H1 (cell line): Measurements from ENCODE around the gene RIPPLY2. TPM values are rescaled to one million over a fixed set of nuclear protein-coding genes. Genes with fewer than 3 reads are reported as not detected.

Experiments
- CTCF ChIA-PET: fragments of 300-600 bp; sonication (Branson Sonifier 250); formaldehyde crosslinking; loops from one replicate; lab custom pipeline; 2021; ENCODE audit not compliant: partially characterized antibody; lab: Charles Lee
- POLR2A ChIA-PET: fragments of 300-600 bp; sonication (Branson Sonifier 250); formaldehyde crosslinking; loops from one replicate; lab custom pipeline; 2021; ENCODE audit warnings: inconsistent platforms; ENCODE audit not compliant: partially characterized antibody; lab: Charles Lee
- DNase-seq, 2 experiments: peaks; one replicate each; pipeline versions ENCODE4 v3.0.0 to v3.0.0-alpha.2; 2010 to 2022; ENCODE audit warnings: low spot score in 2 of 2, low read depth in 1 of 2, mixed read lengths in 1 of 2
- FAIRE-seq: peaks from 2 replicates; lab custom pipeline; 2011; peaks lifted over from hg19 to GRCh38; lab: Jason Lieb, UNC
- H2AFZ ChIP-seq: 2 replicates; pipeline ENCODE4 v1.8.1; 2012; ENCODE audit warnings: low read length, inconsistent platforms
- H2AK5ac ChIP-seq: 2 replicates; pipeline ENCODE4 v1.6.1; 2013; ENCODE audit warnings: low read depth, low read length
- H2BK120ac ChIP-seq: replicated peaks from 2 replicates; pipeline ENCODE3; 2013; ENCODE audit warnings: low read depth, low read length, inconsistent platforms
- H2BK12ac ChIP-seq: 2 replicates; pipeline ENCODE4 v1.6.1; 2013; ENCODE audit warnings: low read depth, low read length
- H2BK15ac ChIP-seq: 2 replicates; pipeline ENCODE4 v1.6.1; 2013; ENCODE audit warnings: low read length
- H2BK20ac ChIP-seq: 2 replicates; pipeline ENCODE4 v1.6.1; 2013; ENCODE audit warnings: low read length
- H2BK5ac ChIP-seq: 2 replicates; pipeline ENCODE4 v1.6.1; 2013; ENCODE audit warnings: low read depth, low read length
- H3K14ac ChIP-seq: 2 replicates; pipeline ENCODE4 v1.6.1; 2013; ENCODE audit warnings: inconsistent platforms; ENCODE audit not compliant: insufficient read length
- H3K18ac ChIP-seq: 2 replicates; pipeline ENCODE4 v1.6.1; 2013; ENCODE audit warnings: low read length; ENCODE audit errors: extremely low read depth
- H3K23ac ChIP-seq: 2 replicates; pipeline ENCODE4 v1.6.1; 2013; ENCODE audit warnings: inconsistent platforms; ENCODE audit not compliant: insufficient read length
- H3K23me2 ChIP-seq: 2 replicates; pipeline ENCODE4 v1.6.1; 2013; ENCODE audit warnings: low read depth, low read length
- H3K27ac ChIP-seq: 2 replicates; pipeline ENCODE4 v1.6.1; 2011; ENCODE audit warnings: low read depth, low read length, inconsistent platforms
- H3K27me3 ChIP-seq, 4 experiments: replicated peaks in 1 of 4; 1 replicate in 1 of 4; 2 replicates in 3 of 4; pipeline versions ENCODE4 v1.6.1 to v1.8.1; 2011 to 2013; ENCODE audit warnings: low read length in 3 of 4, mild to moderate bottlenecking in 3 of 4, inconsistent platforms in 2 of 4, mixed read lengths in 2 of 4, moderate library complexity in 1 of 4; ENCODE audit not compliant: control insufficient read depth in 3 of 4, insufficient read depth in 3 of 4; ENCODE audit errors: extremely low read depth in 1 of 4
- H3K36me3 ChIP-seq, 4 experiments: 2 replicates each; pipeline versions ENCODE4 v1.6.1 to v1.8.1; 2011 to 2013; ENCODE audit warnings: mild to moderate bottlenecking in 4 of 4, low read length in 3 of 4, moderate library complexity in 2 of 4, control low read depth in 1 of 4, inconsistent platforms in 1 of 4; ENCODE audit not compliant: insufficient read depth in 4 of 4, control insufficient read depth in 2 of 4
- H3K4ac ChIP-seq: replicated peaks from 2 replicates; pipeline ENCODE3; 2013; ENCODE audit warnings: low read length, low read depth, mixed read lengths, inconsistent platforms; ENCODE audit not compliant: insufficient read length
- H3K4me1 ChIP-seq, 4 experiments: replicated peaks in 1 of 4; 1 replicate in 1 of 4; 2 replicates in 3 of 4; pipeline versions ENCODE4 v1.6.1 to v1.8.1; 2011 to 2013; ENCODE audit warnings: low read length in 3 of 4, inconsistent platforms in 2 of 4, mixed read lengths in 1 of 4; ENCODE audit not compliant: insufficient read depth in 4 of 4, control insufficient read depth in 3 of 4
- H3K4me2 ChIP-seq, 2 experiments: 2 replicates each; pipeline versions ENCODE4 v1.6.1 to v1.8.1; 2011 to 2013; ENCODE audit warnings: low read depth in 2 of 2, low read length in 2 of 2, control low read depth in 1 of 2, inconsistent platforms in 1 of 2, mild to moderate bottlenecking in 1 of 2; ENCODE audit not compliant: insufficient read depth in 1 of 2
- H3K4me3 ChIP-seq, 4 experiments: fragments of 200-600, 300-600 bp in 1 of 4; sonication (generic), shearing (Covaris generic), sonication (Bioruptor Twin) in 1 of 4; 2 replicates each; pipeline versions ENCODE4 v1.5.1 to v1.8.1; 2011 to 2016; ENCODE audit warnings: low read length in 4 of 4, low read depth in 3 of 4, control low read depth in 2 of 4, inconsistent platforms in 2 of 4, mild to moderate bottlenecking in 2 of 4, mixed read lengths in 1 of 4, moderate library complexity in 1 of 4; ENCODE audit not compliant: insufficient read depth in 2 of 4; ENCODE audit errors: extremely low read depth in 1 of 4
- H3K56ac ChIP-seq: replicated peaks from 2 replicates; pipeline ENCODE3; 2013; ENCODE audit warnings: low read depth, mild to moderate bottlenecking, mixed read lengths, low read length, inconsistent platforms; ENCODE audit not compliant: insufficient read length
- H3K79me1 ChIP-seq: 2 replicates; pipeline ENCODE4 v1.6.1; 2013; ENCODE audit warnings: low read depth, low read length, control low read depth
- H3K79me2 ChIP-seq, 2 experiments: 2 replicates each; pipeline versions ENCODE4 v1.6.1 to v1.8.1; 2012 to 2013; ENCODE audit warnings: low read length in 2 of 2, mild to moderate bottlenecking in 2 of 2, inconsistent platforms in 1 of 2; ENCODE audit not compliant: insufficient read depth in 2 of 2, control insufficient read depth in 1 of 2
- H3K9ac ChIP-seq, 4 experiments: replicated peaks in 1 of 4; 1 replicate in 1 of 4; 2 replicates in 3 of 4; pipeline versions ENCODE4 v1.6.1 to v1.8.1; 2011 to 2013; ENCODE audit warnings: low read depth in 3 of 4, low read length in 3 of 4, control low read depth in 2 of 4, mild to moderate bottlenecking in 2 of 4, moderate library complexity in 2 of 4, inconsistent platforms in 1 of 4; ENCODE audit errors: extremely low read depth in 1 of 4
- H3K9me3 ChIP-seq, 2 experiments: 2 replicates each; pipeline versions ENCODE4 v1.6.1 to v1.8.1; 2012 to 2013; ENCODE audit warnings: mild to moderate bottlenecking in 2 of 2, moderate library complexity in 2 of 2, control low read depth in 1 of 2, inconsistent platforms in 1 of 2, low read depth in 1 of 2, low read length in 1 of 2, mixed read lengths in 1 of 2; ENCODE audit not compliant: insufficient read depth in 2 of 2
- H4K20me1 ChIP-seq, 2 experiments: replicated peaks in 1 of 2; 2 replicates each; pipeline versions ENCODE3 to v1.8.1; 2011 to 2013; ENCODE audit warnings: inconsistent platforms in 2 of 2, low read length in 2 of 2, mild to moderate bottlenecking in 1 of 2; ENCODE audit not compliant: insufficient read depth in 2 of 2, control insufficient read depth in 1 of 2
- H4K5ac ChIP-seq: 2 replicates; pipeline ENCODE4 v1.6.1; 2013; ENCODE audit warnings: low read length, low read depth, mixed read lengths, inconsistent platforms; ENCODE audit not compliant: insufficient read length
- H4K8ac ChIP-seq: 2 replicates; pipeline ENCODE4 v1.8.0; 2013; ENCODE audit warnings: mild to moderate bottlenecking, moderate library complexity, low read length, inconsistent platforms; ENCODE audit not compliant: insufficient read depth; ENCODE audit errors: extremely low read depth
- H4K91ac ChIP-seq: replicated peaks from 2 replicates; pipeline ENCODE3; 2013; ENCODE audit warnings: low read length, mixed read lengths, inconsistent platforms; ENCODE audit not compliant: insufficient read length
- WGBS, 2 experiments: shearing (Covaris generic) in 1 of 2; methylation state at CpG; one replicate each; pipeline versions ENCODE4 v1.1.6 to v1.1.7; 2013 to 2015; ENCODE audit warnings: low lambda C conversion rate in 2 of 2, mixed read lengths in 2 of 2, inconsistent platforms in 1 of 2, low coverage in 1 of 2, missing lambda C conversion rate in 1 of 2; ENCODE audit not compliant: insufficient replicate concordance in 2 of 2, insufficient coverage in 1 of 2, insufficient read length in 1 of 2; ENCODE audit errors: extremely low coverage in 1 of 2, missing lambda C conversion rate in 1 of 2; 5-methylcytosine and 5-hydroxymethylcytosine counted together
- polyA plus RNA-seq, 7 experiments: library from polyadenylated mRNA; depleted of rRNA in 3 of 7; stranded (reverse) in 5 of 7; unstranded in 2 of 7; fragments of >200 nt in 5 of 7; fragments of 200-250 nt in 2 of 7; gene quantifications; 1 replicate in 5 of 7; 2 replicates in 1 of 7; 4 replicates in 1 of 7; pipeline versions ENCODE4 v1.2.1 to v1.2.3, GENCODE V29; 2011 to 2013; ENCODE audit warnings: missing spikeins in 2 of 7, mixed read lengths in 2 of 7
- total RNA-seq: library from RNA; stranded (reverse); fragmentation: NEBNext Ultra II Directional; extraction: Animal tissue kit (Norgen Biotek cat#: 25700); gene quantifications from 2 replicates; pipeline ENCODE4 v1.2.1, GENCODE V29; 2021
- TF ChIP-seq, protein P1 (sequence below), 3 experiments: IDR thresholded peaks; 1 replicate in 2 of 3; 2 replicates in 1 of 3; pipeline versions ENCODE4 v1.5.1 to v1.6.1; 2011; ENCODE audit warnings: low read length in 3 of 3, mild to moderate bottlenecking in 3 of 3, inconsistent platforms in 2 of 3, low read depth in 1 of 3, moderate library complexity in 1 of 3; ENCODE audit not compliant: insufficient read depth in 1 of 3; ENCODE audit errors: control extremely low read depth in 1 of 3

RIPPLY2 gene
- total and polyA plus RNA-seq, 2 of the 8 experiments (the other 6 are each of a cell fraction or from before 2014, with no cell fraction given) = 0.74 to 1.5 TPM

DNA sequence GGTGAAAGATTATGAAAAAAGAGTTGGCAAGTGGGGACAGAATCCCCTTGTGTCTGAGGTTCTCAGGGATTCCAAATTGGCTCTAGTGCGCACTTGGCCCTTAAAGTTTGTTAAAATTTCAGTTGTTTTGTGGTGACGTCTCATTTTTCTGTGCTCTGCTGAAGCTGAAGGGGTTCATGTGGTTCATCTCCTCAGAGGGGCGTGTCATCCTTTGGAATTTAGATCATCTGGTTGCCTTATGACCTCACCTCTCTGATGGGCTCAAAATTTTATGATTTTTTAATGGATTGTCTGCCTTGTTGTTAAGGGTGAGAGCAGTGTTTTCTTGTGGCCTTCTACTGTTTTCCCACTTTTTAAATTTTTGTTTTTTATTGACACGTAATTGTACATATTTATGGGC is 26.6 kb downstream of the RIPPLY2 start:
- Histone ChIP-seq H3K79me2 (peaks cover 0 to 9% of the 10 kb centered on the region in 2 experiments; a peak in 2 of 4 replicates), H3K79me1 (no peaks in the 10 kb centered on the region; the same call in 1 of the 2 replicates), H4K20me1 (no peaks in the 10 kb centered on the region), H3K4me1 (peaks cover 0 to 4% (median under 1%) of the 10 kb centered on the region in 4 experiments; a peak in 2 of 7 replicates), H2BK20ac (no peak overlapping the region), H3K4me2 (no peak overlapping the region), H3K14ac (no peak overlapping the region), H3K9ac (no peak overlapping the region), H2BK5ac (no peak overlapping the region), H3K27me3 (no peaks in the 10 kb centered on the region), H3K18ac (no peak overlapping the region), H3K27ac (no peak overlapping the region), H3K36me3 (no peaks in the 10 kb centered on the region), H4K8ac (no peak overlapping the region), H4K91ac (no peak overlapping the region), H2AK5ac (no peak overlapping the region), H3K56ac (no peak overlapping the region), H2BK15ac (no peak overlapping the region), H4K5ac (no peak overlapping the region), H2AFZ (no peak overlapping the region), H2BK12ac (no peak overlapping the region), H3K23me2 (no peaks in the 10 kb centered on the region), H3K23ac (no peak overlapping the region), H3K4me3 (no peak overlapping the region), H3K9me3 (no peaks in the 10 kb centered on the region), H2BK120ac (no peak overlapping the region), H3K4ac (no peak overlapping the region)
- WGBS, 2 experiments = 82% methylated on average over 4 of the region's 4 CpGs; no CpG with 5 or more reads in 1 of the 2 experiments
- FAIRE-seq (no peak), DNase-seq (no peak)
- CTCF ChIA-PET = interaction anchor here (0.7 to 1.9 kb wide), 5 partner anchors 9 to 346 kb away, joined by 3 to 6 read pairs (median 5); no protein-coding TSS in a partner anchor
- POLR2A ChIA-PET = no interaction called here
- TF ChIP-seq, protein P1, sequence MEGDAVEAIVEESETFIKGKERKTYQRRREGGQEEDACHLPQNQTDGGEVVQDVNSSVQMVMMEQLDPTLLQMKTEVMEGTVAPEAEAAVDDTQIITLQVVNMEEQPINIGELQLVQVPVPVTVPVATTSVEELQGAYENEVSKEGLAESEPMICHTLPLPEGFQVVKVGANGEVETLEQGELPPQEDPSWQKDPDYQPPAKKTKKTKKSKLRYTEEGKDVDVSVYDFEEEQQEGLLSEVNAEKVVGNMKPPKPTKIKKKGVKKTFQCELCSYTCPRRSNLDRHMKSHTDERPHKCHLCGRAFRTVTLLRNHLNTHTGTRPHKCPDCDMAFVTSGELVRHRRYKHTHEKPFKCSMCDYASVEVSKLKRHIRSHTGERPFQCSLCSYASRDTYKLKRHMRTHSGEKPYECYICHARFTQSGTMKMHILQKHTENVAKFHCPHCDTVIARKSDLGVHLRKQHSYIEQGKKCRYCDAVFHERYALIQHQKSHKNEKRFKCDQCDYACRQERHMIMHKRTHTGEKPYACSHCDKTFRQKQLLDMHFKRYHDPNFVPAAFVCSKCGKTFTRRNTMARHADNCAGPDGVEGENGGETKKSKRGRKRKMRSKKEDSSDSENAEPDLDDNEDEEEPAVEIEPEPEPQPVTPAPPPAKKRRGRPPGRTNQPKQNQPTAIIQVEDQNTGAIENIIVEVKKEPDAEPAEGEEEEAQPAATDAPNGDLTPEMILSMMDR (IDR thresholded peaks at IDR 0.05; ENCODE audit: control extremely low read depth in 1 of 3, insufficient read depth in 1 of 3, low read depth in 1 of 3, low read length in 3 of 3) = no peak
